ACHN (cell line): ENCODE results near the gene KCND3.

Experiments
- DNase-seq: peaks from one replicate; pipeline ENCODE4 v3.0.0-alpha.2; 2015
- in situ Hi-C: cut with HindIII; loops from 2 replicates; pipeline ENCODE4 v1.10.0; 2017; ENCODE audit warnings: low sequenced_read_pairs, low pct_ligation_motif_present, low pct_unique_long_range_greater_than_20kb

The KCND3 gene

DNA sequence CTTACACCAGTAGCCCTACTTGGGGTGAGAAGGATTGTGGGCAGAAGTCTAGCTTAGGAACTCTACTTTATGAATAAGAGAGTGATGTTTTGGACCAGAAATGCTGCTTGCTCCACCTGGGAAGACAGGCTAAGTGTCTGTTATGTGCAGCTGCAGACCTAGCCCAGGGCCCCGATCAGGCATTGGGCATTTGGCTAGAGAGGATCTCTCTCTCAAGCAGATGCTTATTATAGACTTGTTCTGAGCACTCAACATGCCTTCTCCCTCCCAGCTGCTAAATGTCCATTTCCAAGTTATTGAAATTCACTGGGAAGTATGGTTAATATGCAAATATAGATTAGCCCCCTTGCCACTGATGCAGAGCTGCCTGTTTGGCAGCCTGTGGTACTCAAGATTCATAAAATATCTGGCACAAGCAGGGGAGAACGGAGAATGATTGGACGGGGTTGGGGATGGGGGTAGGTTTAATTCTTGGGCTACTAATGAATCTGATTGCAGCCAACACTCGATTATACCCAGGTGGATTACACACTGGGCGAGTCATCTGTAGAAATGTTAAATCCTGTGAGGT lies 115.9 kb downstream of the KCND3 start:
- in situ Hi-C loops, result no loop called here
- no peak for DNase-seq

DNA sequence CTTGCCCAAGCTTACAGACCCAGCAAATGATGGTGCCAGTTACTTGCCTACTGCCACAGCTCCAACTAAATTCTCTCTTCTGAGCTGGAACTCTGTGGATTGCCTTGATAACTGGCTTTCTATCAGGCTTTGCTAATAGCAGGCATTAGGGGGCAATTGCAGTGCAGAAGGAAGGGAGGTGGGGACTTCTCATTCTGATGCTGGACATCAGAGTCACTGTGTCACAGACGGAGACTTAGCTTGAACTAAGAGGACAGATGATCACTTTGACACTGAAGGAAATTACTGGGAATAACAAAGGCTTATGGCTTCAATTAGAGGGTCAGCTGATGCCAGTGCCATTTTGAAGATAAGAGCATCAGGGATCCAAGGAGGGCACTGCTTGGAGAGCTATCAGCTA lies 119.3 kb downstream of the KCND3 start:
- in situ Hi-C loops, result no loop called here
- DNase-seq, result no peak

DNA sequence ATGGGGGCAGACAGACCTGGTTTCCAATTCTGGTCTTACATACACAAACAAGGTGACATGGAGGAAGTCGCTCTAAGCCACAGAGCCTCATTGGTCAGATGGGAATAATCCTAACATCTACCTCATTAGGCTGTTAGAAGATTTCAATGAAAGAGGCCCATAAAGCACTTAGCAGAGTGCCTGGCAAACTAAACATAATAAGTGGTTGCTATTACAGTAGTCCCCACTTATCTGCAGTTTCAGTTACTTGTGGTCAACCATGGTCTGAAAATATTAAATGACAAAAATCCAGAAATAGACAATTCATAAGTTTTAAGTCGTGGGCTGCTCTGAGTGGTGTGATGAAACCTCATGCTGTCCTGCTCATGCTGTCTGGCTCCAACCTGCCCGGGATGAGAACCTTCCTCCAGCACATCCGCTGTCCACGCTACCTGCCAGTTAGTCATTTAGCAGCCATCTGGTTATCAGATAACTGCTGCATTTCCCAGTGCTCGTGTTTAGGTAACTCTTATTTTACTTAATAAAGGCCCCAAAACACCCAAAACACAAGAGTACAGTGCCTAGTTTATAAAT lies 121.5 kb downstream of the KCND3 start:
- in situ Hi-C loops, result no loop called here
- no peak for DNase-seq

DNA sequence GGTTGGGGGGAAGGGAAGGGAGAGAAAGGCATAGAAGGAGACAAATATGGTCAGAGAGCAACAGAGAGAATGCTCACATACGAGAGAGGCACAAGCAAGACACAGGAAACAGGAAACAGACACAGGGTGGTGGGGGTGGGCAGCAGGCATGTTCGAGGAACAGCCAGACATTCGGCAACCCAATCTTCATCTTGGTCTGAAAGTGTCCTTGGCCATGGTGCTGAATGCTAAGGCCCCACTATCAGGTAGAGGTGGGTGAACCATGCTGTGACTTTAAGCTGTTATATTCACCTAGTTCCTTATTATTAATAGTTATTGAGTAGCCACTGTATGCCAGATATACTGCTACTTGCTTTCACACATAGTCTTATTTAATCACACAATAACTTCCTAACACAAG lies 124.6 kb downstream of the KCND3 start:
- peak; percentile 2 for DNase-seq
- in situ Hi-C loops, result no loop called here

DNA sequence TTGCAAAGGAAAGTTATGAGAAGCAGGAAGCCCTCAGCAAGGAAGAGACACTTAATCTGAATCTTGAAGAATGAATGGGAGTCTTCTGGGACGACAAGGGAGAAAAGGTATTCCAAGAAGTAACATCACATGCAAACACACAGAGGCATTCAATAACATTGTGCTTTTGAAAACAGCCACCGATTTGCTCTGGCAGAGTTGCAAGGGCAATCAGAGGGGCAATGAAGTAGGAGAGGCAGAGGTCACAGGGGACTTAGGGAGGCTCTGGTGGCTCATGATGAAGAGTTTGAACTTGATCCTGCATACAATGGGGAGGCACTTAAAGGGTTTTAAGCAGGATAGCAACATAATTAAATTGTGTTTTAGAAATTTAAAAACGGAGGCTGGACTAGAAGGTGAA lies 126.1 kb downstream of the KCND3 start:
- no peak for DNase-seq
- in situ Hi-C loops, result no loop called here

DNA sequence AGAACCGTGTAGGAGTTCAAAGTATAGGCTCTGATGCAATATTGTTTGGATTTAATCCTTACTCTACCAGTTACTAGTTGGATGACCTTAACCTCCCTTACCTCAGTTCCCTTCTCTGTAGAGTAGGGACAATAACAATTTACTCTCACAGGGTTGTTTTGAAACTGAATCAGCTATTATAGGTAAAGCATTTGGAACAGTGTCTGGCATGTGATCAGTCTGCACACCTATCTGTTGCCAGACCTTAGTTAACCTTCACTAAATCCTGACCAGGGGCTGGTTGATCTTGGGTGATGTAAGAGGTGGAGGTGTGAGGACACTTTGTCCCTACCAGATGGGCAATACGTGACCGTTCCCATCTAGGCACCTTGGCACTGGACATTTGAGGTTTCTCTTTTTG lies 126.9 kb downstream of the KCND3 start:
- in situ Hi-C loops, result no loop called here
- DNase-seq, result no peak

DNA sequence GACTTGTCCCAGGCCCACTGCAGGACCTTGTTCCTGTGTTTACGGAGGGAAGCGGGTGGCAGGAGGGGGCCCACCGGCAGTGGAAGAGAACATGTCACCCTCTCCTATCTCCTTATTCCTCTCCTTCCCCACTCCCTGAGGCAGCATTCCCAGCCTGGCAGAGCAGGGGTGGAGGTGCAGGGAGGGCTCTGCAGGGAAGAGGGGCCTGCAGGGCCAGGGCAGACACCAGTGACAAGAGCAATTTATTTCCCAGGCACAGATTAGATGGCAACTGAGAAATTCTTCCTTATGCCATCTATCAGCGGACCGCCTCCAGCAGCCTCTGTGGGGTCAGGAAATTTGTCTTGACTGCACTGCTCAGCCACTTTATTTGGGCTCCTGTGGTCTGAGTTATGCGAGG lies 127.9 kb downstream of the KCND3 start:
- in situ Hi-C loops, result no loop called here
- no peak for DNase-seq

DNA sequence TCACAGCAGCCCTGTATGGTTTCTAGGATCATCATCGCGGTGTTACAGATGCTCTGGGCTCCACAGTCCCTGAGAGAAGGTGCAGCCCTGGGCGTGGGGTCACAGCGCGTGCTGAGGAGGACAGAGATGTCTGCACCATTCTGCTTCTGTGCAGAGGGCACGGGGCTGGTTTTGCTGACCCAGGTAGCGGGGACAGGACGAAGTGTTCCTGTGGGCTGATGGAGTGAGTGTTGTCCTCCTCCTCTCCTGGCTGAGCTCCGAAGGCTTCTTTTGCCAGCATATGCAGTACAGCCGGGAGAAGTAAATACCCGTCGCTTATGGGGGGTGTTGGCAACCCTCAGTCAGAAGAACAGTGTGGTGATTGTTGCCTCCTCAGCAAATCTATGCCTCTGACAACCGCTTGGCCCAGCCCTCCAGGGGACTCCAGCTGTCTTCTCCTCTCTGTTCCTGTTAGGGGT lies 132.2 kb downstream of the KCND3 start:
- in situ Hi-C loops, result no loop called here
- no peak for DNase-seq

DNA sequence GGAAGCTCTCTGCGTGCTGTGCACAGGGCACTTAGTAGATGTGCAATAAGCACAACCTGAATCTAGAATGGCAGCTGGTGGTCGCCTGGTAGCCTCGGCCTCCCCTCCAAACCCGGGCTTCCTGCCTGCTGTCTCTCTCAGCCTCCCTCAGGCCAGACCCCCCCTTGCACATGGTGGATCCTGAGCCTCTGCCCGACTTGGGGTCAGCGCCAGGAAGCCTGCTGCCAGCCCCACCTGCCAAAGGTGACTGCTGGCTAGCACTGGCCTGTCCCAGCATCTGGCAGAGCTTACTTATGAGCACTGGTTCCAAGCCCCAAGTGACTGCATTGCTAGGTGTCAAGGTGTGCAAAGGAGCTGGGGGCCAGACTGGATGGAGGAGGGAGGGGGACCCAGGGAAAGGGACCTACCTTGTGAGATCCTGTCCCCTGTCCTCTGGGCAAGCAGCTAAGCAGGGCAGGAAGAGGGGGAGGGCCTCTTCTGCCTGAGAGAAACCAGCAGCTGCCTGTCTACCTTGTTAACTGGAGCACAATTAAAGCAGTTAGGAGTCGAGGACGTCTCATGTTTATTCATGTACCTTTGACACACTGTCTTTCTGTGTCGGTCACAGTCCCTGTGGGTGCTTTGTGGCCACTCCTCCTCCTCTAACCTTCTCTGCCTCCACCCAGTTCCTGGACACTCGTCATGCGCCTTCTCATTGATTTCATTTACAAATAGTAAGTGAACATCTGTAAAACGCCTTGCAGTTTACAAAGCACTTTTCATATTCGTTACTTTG lies 132.9 kb downstream of the KCND3 start:
- no peak for DNase-seq
- in situ Hi-C loops, result no loop called here

DNA sequence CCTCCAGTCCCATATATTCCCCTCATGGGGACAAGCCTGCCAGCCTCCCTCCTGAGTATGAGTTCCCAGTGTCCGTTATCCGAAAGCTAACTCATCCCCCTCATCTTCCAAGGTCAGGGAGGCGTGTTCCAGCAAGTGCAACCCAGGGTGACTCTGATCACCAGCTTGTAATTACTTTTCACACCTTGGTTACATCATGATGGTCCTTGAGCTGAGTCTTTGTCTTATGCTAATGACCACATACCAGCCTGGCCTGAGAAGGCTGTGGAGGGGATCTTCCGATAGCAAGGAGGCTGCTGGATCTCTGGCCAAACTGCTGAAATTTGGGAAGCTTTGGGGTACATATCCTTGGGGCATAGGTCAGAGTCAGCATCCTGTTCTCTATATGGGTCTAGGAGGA lies 134.2 kb downstream of the KCND3 start:
- in situ Hi-C loops, result no loop called here
- DNase-seq, result no peak

DNA sequence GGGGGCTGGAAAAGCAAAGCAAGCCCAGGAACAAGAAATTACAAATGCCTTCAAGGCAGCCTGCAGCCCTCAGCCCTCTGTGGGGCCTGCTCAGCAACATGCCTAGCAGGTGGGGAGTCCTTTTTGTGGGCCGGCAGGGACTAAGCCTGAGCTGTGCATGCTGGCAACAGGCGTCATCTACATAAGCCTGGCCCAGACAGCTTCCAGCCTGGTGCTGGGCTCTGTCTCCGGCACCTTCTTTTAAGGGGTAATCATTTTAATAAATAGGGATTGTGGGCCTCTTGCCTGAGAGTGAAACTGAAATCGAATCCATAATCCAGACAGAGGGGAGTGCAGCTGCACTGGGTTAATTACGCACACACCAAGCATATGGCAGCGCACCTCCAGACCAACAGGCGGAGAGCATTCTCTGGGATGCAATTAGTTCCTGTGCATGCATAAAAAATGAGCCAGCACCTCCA lies 137.2 kb downstream of the KCND3 start:
- no peak for DNase-seq
- in situ Hi-C loops, result no loop called here

DNA sequence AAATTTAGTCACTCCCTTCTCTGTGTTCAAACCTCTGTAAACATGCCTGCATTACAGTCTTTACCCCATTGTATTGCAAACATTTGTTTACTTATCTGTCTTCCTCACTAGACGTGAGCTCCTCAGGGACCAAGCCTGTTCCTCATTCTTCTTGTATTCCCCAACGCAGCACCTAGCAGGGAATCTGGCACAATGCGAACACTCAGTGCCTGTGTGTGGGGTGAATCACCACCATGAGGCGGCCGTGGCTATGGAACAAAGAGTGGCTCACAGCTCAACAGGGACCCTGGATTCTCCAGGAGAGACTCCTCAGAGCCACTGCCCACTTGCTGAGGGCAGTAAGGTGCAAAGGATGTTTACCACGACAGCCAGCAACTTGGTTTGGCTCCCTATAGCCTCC lies 137.9 kb downstream of the KCND3 start:
- no peak for DNase-seq
- in situ Hi-C loops, result no loop called here

DNA sequence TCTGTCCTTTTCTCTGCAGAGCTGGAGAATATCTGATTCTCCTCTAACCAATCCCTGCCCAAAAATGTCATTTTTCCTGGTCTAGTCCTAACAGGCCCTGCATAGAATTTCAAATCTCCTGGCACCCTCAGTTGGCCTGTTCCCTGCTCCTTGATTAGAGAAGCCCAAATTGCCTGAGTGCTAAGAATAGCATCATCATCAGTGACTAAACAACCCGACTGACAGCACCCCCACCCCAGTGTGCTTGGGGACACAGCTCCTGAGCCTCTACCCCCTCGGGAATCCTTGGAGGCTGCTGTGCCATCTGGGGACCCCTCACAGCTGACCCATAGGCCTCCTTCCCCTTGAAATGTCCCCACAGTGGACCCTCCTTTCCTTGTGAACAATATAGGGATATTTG lies 139.4 kb downstream of the KCND3 start:
- in situ Hi-C loops, result no loop called here
- no peak for DNase-seq

DNA sequence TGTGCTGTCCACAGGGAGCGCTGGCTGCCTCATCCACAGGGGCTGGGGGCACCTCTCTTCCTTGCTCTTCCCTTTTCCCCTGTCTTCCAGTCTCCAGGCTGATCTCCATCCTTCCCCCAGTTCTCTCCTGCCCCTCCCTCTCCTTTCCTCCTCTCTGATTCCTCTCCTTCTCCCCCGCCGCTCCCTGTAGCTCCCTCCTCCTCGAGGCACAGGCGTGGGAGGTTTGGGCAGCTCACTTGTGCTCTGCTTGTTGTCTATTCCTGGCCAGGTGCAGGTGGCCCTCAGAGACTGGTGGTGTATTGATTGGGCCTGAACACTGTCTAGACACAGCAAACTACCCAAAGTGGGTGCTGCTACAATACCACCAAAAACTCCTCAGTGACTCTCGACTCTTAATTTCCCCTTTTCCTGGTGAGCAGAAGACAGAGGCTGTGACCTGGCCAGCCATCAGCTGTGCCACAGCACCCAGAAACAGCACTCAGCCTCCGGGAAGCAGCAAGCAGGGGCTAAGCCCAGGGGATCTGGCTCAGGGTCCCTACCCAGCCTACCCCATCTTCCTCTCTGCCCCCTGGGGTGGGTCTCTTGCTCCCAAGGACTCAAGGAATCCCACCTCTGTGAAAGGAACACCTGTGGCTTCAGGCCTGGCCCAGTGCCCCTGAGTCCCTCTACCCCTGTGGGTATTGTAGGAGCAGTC lies 140.5 kb downstream of the KCND3 start:
- in situ Hi-C loops, result no loop called here
- DNase-seq, result no peak

DNA sequence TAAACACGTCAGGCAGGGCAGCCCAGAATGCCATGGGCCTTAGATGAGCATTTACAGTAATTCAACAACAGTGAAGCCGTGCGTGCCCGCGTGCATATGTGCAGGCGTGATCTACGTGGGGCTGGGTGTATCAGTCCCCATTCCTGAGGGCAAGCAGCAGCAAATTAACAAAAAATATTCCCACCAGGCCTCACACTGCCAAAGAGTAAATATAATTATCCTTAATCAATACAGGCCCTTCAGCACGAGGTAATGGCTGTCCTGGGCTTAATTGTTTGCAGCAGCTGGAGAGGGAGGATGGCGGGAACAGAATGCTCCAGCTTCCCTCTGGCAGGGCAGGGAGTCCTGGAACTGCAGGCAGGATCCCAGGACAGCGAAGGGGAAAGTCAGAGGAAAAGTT lies 142.0 kb downstream of the KCND3 start:
- in situ Hi-C loops, result no loop called here
- DNase-seq, result no peak

DNA sequence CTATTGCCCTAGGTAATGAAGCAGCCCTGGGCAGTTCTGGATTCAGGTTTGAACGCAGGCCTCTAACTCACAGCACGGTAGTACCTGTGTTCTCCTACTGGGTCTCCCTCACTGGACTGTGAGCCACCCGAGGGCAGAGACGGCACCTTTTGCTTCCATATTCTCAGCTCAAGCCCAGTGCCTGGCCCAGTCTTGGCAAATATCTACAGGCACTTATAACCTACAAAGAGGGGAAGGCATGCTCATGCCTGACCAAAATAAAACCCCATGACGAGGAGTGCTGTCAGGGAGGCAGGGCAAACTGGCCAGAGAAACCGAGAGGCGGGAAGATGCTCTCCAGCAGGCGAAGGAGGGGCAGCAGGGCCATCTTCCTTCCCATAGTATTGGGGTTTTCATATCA lies 142.6 kb downstream of the KCND3 start:
- in situ Hi-C loops, result no loop called here
- DNase-seq, result no peak

DNA sequence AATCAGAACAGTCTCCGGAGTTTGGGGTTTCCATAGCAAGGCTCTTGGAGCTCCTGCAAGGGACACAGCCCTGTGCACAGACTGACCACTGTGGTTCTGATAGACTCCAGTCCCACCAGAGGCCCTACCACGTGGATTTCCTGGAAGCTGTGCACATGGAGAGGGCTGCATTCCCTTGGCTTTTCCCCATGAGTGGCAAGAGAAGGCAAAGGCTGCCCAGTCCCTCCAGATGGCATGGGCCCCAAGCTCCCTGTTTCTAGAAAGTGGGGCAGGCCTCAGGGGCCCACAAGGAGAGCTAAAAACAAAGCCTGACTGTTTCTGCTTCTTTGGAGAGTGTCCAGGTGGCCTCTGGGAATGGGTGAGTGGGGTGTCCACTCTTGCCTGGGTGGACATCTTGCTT lies 146.3 kb downstream of the KCND3 start:
- in situ Hi-C loops, result no loop called here
- no peak for DNase-seq

DNA sequence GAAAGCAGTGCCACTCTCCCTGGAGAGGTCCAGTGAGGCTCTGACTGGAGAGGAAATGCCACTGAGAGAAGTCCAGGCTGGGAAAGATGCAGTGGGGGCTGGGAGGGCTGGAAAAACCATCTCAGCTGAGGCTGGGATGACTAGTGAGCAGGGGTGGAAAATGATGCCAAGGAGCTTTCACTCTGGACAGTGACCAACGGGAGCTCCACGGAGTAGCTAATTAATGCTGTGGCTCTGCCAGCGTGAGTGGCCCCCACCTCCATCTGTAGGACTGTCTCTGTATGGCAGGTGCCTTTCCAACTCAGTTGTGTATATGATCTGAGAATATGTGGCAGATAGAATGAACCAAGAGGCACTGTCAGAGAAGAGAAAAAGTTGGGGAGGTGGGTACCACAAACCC lies 147.1 kb downstream of the KCND3 start:
- in situ Hi-C loops, result no loop called here
- no peak for DNase-seq

DNA sequence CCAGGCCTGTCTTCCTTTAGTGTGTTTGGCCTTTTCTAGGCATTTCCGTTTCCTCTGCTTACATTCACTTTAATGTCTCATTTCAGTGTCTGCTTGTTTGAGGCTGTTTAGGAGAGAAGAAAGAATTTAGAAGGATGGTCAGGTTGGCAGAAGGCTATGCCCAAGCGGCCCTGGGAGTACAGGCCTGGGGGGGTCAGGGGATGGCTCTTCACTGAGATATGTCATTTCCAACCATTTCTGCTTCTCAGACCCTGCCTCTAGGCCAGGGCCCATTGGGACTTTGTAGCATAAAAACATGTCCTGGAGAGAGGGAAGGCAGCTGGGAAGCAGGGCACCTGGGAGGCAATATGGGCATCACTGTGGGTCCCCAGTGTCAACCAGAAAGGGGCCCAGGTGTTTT lies 147.7 kb downstream of the KCND3 start:
- in situ Hi-C loops, result no loop called here

DNA sequence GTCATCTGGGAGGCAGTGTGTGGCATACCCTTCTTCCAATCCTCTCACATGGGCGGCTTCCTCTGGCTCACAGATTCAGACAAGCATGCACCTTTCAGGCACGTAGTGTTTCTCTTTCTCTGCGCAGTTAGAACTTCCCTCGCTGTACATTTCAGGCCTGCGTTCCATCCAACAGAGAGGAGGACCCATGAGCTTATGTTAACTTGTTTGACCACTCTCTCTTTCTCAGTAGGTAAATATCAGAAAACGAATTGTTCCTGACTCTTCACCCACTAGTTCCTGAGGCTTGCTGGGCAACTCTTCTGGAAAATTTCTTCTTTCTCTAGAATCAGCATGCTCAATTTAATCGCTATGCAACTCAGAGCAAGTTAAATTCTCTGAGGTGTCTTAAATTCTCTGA lies 148.3 kb downstream of the KCND3 start:
- in situ Hi-C loops, result no loop called here

More for the DNA sequence above, 147.7 kb downstream of the KCND3 start:
- DNase-seq, result no peak

More for the DNA sequence above, 148.3 kb downstream of the KCND3 start:
- no peak for DNase-seq
